HepG2 (cell line): Measurements from ENCODE around the gene WDR6. TPM values are rescaled to one million over a fixed set of nuclear protein-coding genes. Genes with fewer than 3 reads are reported as not detected.

Source experiments
- ATF3 ChIP-seq: sonication (generic); formaldehyde crosslinking; IDR thresholded peaks from 2 replicates; pipeline ENCODE4 v1.4.0; 2020; ENCODE audit warnings: missing genetic modification reagents
- CBX5 ChIP-seq: sonication (generic); formaldehyde crosslinking; IDR thresholded peaks from 2 replicates; pipeline ENCODE4 v1.4.0; 2020; ENCODE audit warnings: missing genetic modification reagents, borderline replicate concordance
- CREB1 ChIP-seq, 2 experiments: fragments of 450-650 bp in 1 of 2; IDR thresholded peaks; 2 replicates each; pipeline ENCODE4 v1.6.1; 2016 to 2017; ENCODE audit warnings: control low read depth in 1 of 2, mild to moderate bottlenecking in 1 of 2, missing compliant biosample characterization in 1 of 2, missing genetic modification characterization in 1 of 2
- CREB3 ChIP-seq: sonication (generic); formaldehyde crosslinking; IDR thresholded peaks from 2 replicates; pipeline ENCODE4 v1.5.0; 2020; ENCODE audit warnings: missing genetic modification reagents
- FOXP1 ChIP-seq, 2 experiments: fragments of 450-650 bp in 1 of 2; IDR thresholded peaks; 2 replicates each; pipeline ENCODE4 v1.6.1; 2017 to 2018; ENCODE audit warnings: antibody characterized with exemption in 1 of 2
- MAFK ChIP-seq, 2 experiments: IDR thresholded peaks in 1 of 2; conservative IDR thresholded peaks in 1 of 2; 2 replicates each; pipeline ENCODE4 v1.6.1; 2011; ENCODE audit warnings: improper control_type of control experiment in 2 of 2, low read length in 2 of 2
- MZF1 ChIP-seq: sonication (generic); formaldehyde crosslinking; IDR thresholded peaks from 2 replicates; pipeline ENCODE4 v1.8.1; 2023; ENCODE audit warnings: mild to moderate bottlenecking, missing genetic modification reagents, borderline replicate concordance
- NFYB ChIP-seq: sonication (generic); formaldehyde crosslinking; IDR thresholded peaks from 2 replicates; pipeline ENCODE4 v1.4.0; 2020; ENCODE audit warnings: missing genetic modification reagents
- NR2F1 ChIP-seq, 2 experiments: fragments of 450-650 bp in 1 of 2; formaldehyde crosslinking in 1 of 2; IDR thresholded peaks; 2 replicates each; pipeline versions ENCODE4 v1.5.0 to v1.6.1; 2016 to 2020; ENCODE audit warnings: mild to moderate bottlenecking in 1 of 2, missing compliant biosample characterization in 1 of 2, missing genetic modification reagents in 1 of 2, moderate library complexity in 1 of 2
- PHF5A ChIP-seq: IDR thresholded peaks from one replicate; pipeline ENCODE4 v1.6.1; 2018; ENCODE audit warnings: low read depth, missing genetic modification reagents; ENCODE audit not compliant: unreplicated experiment
- SIX1 ChIP-seq: sonication (generic); formaldehyde crosslinking; IDR thresholded peaks from 2 replicates; pipeline ENCODE4 v1.4.0; 2020; ENCODE audit warnings: missing genetic modification reagents, borderline replicate concordance
- SMC3 ChIP-seq: IDR thresholded peaks from 2 replicates; pipeline ENCODE4 v1.6.1; 2011; ENCODE audit warnings: low read length, improper control_type of control experiment
- SMYD3 ChIP-seq: sonication (generic); formaldehyde crosslinking; IDR thresholded peaks from 2 replicates; pipeline ENCODE4 v1.8.1; 2023; ENCODE audit warnings: mild to moderate bottlenecking, missing genetic modification reagents
- TOE1 ChIP-seq: sonication (generic); formaldehyde crosslinking; IDR thresholded peaks from 2 replicates; pipeline ENCODE4 v1.4.0; 2020; ENCODE audit warnings: mild to moderate bottlenecking, missing genetic modification reagents
- ZBTB37 ChIP-seq: sonication (generic); formaldehyde crosslinking; IDR thresholded peaks from 2 replicates; pipeline ENCODE4 v1.4.0; 2020; ENCODE audit warnings: mild to moderate bottlenecking, missing genetic modification reagents
- ZBTB7A ChIP-seq: sonication (generic); formaldehyde crosslinking; IDR thresholded peaks from 2 replicates; pipeline ENCODE4 v1.8.0; 2022; ENCODE audit warnings: mild to moderate bottlenecking, missing genetic modification reagents
- ZFP36L1 ChIP-seq: sonication (generic); formaldehyde crosslinking; IDR thresholded peaks from 2 replicates; pipeline ENCODE4 v1.8.0; 2022; ENCODE audit warnings: mild to moderate bottlenecking, missing genetic modification reagents, moderate library complexity
- ZNF354B ChIP-seq: sonication (generic); formaldehyde crosslinking; IDR thresholded peaks from 2 replicates; pipeline ENCODE4 v1.8.0; 2022; ENCODE audit warnings: mild to moderate bottlenecking, missing genetic modification reagents
- ZNF414 ChIP-seq: sonication (generic); formaldehyde crosslinking; IDR thresholded peaks from 2 replicates; pipeline ENCODE4 v1.5.0; 2020; ENCODE audit warnings: missing genetic modification reagents
- ZNF615 ChIP-seq: sonication (generic); formaldehyde crosslinking; IDR thresholded peaks from 2 replicates; pipeline ENCODE4 v1.5.0; 2020; ENCODE audit warnings: mild to moderate bottlenecking, missing genetic modification reagents, borderline replicate concordance
- ZNF709 ChIP-seq: sonication (generic); formaldehyde crosslinking; IDR thresholded peaks from 2 replicates; pipeline ENCODE4 v1.5.0; 2020; ENCODE audit warnings: mild to moderate bottlenecking, missing genetic modification reagents
- ZNF878 ChIP-seq: sonication (generic); formaldehyde crosslinking; IDR thresholded peaks from 2 replicates; pipeline ENCODE4 v1.8.1; 2023; ENCODE audit warnings: mild to moderate bottlenecking, missing genetic modification reagents, moderate library complexity
- polyA plus RNA-seq, 8 experiments: library from polyadenylated mRNA; depleted of rRNA in 3 of 8; stranded (reverse) in 7 of 8; unstranded in 1 of 8; fragments of >200 nt; fragmentation: Illumina TruSeq in 4 of 8; extraction: Trizol in 4 of 8; gene quantifications; 2 replicates each; pipeline versions ENCODE4 v1.2.1 to v1.2.3, GENCODE V29; 2011 to 2016; ENCODE audit warnings: low read depth in 4 of 8, missing spikeins in 1 of 8, mixed read lengths in 1 of 8; ENCODE audit not compliant: insufficient read depth in 1 of 8
- total RNA-seq, 5 experiments: library from RNA; depleted of rRNA; stranded (reverse); fragments of >200 nt; fragmentation: Illumina TruSeq; extraction: Trizol; gene quantifications; 2 replicates each; pipeline ENCODE4 v1.2.3, GENCODE V29; 2016; ENCODE audit warnings: low read depth in 1 of 5

The WDR6 gene
- total and polyA plus RNA-seq, 2 of the 13 experiments (the other 11 are each of a cell fraction or from before 2014, with no cell fraction given) = 73.4 to 139 TPM

- TF ChIP-seq TOE1 (CRISPR knock-in tag) (0 out of 2 replicates have a peak, but pooled peaks have one; percentile 58), ZNF354B (CRISPR knock-in tag) (no peak), ZNF414 (CRISPR knock-in tag) (peak; percentile 85; the same call in 1 of the 2 replicates), SMYD3 (CRISPR knock-in tag) (no peak), ZBTB37 (CRISPR knock-in tag) (no peak), ZFP36L1 (CRISPR knock-in tag) (0 out of 2 replicates have a peak, but pooled peaks have one; percentile 64), MAFK (conservative IDR thresholded peaks at IDR 0.05 in 1 of 2, IDR thresholded peaks at IDR 0.05 in 1 of 2; ENCODE audit: low read length in 2 of 2) (no peak), ZNF615 (CRISPR knock-in tag) (no peak), ZNF878 (CRISPR knock-in tag) (no peak), FOXP1 (IDR thresholded peaks at IDR 0.05) (no peak), FOXP1 (CRISPR knock-in tag; IDR thresholded peaks at IDR 0.05) (no peak), ATF3 (CRISPR knock-in tag) (no peak), CREB1 (IDR thresholded peaks at IDR 0.05) (peak; percentile 79), CREB1 (CRISPR knock-in tag; IDR thresholded peaks at IDR 0.05) (no peak), CREB3 (no peak), PHF5A (CRISPR knock-in tag) (peak; percentile 76), NR2F1 (CRISPR knock-in tag; IDR thresholded peaks at IDR 0.05) (no peak), SIX1 (CRISPR knock-in tag) (no peak), MZF1 (CRISPR knock-in tag) (no peak), ZBTB7A (CRISPR knock-in tag) (no peak), CBX5 (CRISPR knock-in tag) (no peak), NFYB (no peak; the same call in 1 of the 2 replicates), ZNF709 (CRISPR knock-in tag) (no peak; the same call in 1 of the 2 replicates), SMC3 (no peak)
Measured at GRCh38 chr3:49017971-49018706, 10.9 kb downstream of the WDR6 start, which contains the start of gene DALRD3 (continued).
